Activated CD4-positive, alpha-beta T cell treated with anti-CD3 and anti-CD28 coated beads for 4 hours (primary cell): Measurements from ENCODE around the gene AMOTL1.
"Not testable (repeated sequence)": the region's sequence is repeated elsewhere in the genome, so short reads cannot be mapped to it uniquely, and the experiment has no call there.

ENCODE experiments used
- DNase-seq, 2 donors: peaks; one replicate each; pipeline ENCODE4 v3.0.0-alpha.2; 2020

Gene AMOTL1

GRCh38 chr11:94795476-94796189 is 27.5 kb downstream of the AMOTL1 start:
- no peak for DNase-seq

GRCh38 chr11:94796190-94796580 is 28.0 kb downstream of the AMOTL1 start:
- DNase-seq: no peak

- no peak for DNase-seq
Observed at GRCh38 chr11:94796863-94797262, 28.7 kb downstream of the AMOTL1 start.

DNA sequence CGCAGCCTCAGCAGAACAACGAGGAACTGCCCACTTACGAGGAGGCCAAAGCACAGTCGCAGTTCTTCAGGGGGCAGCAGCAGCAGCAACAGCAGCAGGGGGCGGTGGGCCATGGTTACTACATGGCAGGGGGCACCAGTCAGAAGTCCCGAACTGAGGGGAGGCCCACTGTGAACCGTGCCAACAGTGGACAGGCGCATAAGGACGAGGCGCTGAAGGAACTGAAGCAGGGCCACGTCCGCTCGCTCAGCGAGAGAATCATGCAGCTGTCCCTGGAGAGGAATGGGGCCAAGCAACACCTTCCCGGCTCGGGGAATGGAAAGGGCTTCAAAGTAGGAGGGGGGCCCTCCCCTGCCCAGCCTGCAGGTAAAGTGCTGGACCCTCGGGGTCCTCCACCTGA is 31.6 kb downstream of the AMOTL1 start:
- no peak for DNase-seq

DNA sequence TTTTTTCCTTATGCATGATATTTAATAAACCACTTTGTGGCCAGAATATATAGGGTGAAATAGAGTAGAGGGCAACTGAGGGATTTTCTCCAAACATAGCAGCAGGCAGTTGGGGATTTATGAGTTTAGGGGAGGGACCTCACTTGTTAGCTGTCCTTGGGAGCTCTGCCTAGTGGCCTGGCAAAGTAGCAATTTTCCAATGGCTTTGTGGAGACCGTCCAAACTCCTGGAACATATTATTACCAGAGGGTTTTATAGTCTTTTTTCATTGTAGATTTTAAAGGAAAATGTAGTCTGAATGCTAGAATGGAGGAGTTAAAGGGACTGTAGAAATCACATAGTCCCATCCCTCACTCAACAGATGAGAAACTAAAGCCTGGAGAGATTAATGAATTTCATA is 32.3 kb downstream of the AMOTL1 start:
- DNase-seq: no peak

GRCh38 chr11:94801866-94802460 is 33.8 kb downstream of the AMOTL1 start:
- DNase-seq: no peak

GRCh38 chr11:94802501-94802900 is 34.3 kb downstream of the AMOTL1 start:
- DNase-seq: no peak

- DNase-seq: no peak
Observed at GRCh38 chr11:94803491-94803890, 35.3 kb downstream of the AMOTL1 start.

- no peak for DNase-seq
Observed at GRCh38 chr11:94804874-94805273, 36.7 kb downstream of the AMOTL1 start.

GRCh38 chr11:94806014-94806413 is 37.9 kb downstream of the AMOTL1 start:
- DNase-seq: no peak

DNA sequence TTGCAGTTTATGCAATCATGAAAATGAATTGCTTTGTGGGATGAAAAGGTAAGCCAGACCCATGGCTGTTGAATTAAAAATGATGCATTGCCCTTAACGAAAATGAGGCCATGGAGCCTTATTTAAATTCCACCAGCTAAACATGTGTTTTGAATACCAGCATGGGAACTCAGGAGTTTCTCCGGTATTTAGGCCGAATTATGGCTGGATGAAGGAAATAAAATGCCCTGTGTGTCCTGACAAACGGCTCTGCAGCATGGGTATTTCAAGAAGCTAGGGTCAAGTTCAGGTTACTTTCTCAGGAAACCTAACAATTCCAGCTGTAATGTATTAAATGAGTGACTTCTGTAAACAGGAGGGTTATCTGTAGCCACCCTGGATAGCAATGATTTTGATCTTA is 38.3 kb downstream of the AMOTL1 start:
- DNase-seq: no peak

- no peak for DNase-seq
Observed at GRCh38 chr11:94809251-94809650, 41.1 kb downstream of the AMOTL1 start.

DNA sequence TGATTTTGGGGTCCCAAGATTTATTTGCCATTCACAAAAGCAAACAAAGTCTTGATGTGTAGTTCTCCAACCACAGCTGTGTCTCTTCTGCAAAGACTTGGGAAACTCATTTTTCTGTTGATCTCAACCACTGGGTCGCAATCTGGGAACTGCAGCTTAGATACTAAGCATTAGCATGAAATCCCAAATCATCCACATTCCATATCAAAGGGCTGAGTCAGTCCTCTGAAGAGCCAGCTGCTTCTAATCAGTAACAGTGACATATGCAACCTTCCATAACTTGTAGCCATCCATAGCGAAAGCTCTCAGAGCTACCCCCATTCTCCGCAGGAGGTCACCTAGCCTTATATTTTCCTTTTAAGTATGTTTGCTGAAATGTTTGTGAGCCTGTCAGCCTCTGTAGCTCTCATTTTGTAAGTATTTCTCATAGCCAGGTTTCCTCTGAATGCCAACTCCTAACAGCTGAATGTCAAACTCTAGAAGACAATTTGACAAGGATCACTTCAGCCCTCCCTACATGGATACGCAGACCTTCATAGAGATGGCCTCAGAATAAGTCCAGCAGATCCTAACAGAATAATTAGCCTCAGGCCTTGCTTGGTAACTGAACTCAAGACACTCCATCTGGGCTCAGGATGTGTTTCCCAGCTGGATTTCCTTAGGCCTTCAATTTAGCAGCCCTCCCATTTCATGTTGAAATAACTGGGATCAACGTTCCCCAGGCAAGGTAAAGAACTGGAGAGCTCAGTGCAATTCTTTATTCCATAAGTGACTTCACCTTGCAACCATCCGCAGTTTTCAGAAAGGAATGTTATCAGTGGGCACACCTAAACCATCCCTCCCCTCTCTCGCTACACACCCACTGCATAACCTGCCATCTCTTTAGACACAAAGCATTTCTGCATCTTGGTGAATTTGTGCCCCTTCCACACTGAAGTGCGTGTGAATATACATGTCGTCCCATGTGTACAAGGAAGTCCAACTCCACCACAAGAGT is 44.9 kb downstream of the AMOTL1 start:
- not testable (repeated sequence) for DNase-seq

DNA sequence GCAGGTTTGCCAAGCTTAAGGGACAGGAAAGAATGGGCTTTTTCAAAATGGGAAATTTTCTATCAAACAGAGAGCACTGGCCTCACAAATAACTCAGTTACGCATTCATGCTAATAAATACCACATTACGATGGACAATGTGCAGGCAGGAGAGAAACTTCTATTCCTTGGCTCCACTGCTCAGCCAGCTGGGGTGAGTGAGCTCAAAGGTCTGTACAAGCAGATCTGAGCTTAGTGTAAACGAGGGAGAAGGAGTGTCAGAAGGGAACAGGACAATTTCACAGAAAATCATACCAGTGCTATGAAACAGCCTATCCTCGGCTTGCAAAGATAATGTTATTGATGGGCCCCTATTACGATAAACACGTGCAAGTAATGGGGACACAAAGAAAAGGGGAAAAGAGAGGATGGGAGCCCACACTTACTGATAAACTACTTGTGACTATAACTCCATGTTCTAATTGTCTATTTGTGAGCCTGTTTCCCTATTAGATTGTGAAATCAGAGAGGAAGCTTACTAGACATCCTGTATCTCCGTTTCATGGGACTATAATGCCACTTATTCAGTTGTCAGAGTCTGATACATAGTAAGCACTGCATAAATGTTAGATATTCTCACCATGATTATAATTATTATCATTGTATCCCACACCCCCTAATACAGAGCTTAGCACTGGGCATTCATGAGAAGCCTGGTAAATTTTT is 46.3 kb downstream of the AMOTL1 start:
- DNase-seq: no peak

- no peak for DNase-seq
Observed at GRCh38 chr11:94815705-94816344, 47.7 kb downstream of the AMOTL1 start.

GRCh38 chr11:94820480-94820879 is 52.3 kb downstream of the AMOTL1 start:
- DNase-seq: no peak

DNA sequence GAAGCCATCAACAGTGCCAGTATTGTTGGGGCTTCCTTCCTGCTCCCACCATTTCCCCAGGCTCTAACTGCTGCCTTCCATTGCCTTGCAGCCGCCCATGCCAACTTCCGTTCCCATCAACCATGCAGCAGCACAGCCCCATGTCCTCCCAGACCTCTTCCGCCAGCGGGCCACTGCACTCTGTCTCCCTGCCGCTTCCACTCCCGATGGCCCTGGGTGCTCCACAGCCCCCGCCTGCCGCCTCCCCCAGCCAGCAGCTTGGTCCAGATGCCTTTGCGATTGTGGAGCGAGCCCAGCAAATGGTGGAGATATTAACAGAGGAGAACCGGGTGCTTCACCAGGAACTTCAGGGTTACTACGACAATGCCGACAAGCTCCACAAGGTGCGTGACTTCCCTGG is 53.3 kb downstream of the AMOTL1 start:
- no peak for DNase-seq

- DNase-seq: no peak
Observed at GRCh38 chr11:94822080-94822479, 53.9 kb downstream of the AMOTL1 start.

DNA sequence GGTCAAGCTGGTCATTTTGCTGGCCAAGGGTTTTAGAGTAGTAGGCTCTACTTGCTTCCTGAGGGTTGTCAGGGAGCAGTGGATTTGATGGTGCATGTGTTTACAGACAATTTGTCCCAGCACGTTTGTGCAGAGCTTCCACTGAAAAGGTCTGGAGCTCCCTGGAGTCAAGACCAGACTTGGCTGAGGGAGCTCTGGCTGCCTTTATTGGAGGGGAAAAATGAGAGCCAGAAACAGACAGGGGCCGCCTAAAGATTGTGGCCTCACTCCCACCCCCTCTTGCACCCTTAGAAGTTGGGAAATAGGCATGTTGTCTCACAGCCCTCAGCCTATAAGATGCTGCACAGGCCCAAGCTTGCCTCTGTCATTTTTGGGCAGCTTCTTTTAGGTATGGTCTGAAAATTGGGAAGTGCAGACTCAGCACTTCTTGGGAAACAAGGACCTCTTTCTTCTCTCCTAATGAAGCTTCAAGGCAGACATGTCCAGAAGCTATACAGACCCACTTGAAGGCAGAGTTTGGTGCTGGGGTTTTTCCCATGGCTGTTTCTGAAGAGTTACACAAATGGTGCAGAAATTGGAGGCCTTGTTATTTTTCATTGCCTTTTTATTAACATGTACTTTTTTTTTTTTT is 55.1 kb downstream of the AMOTL1 start:
- no peak for DNase-seq

DNA sequence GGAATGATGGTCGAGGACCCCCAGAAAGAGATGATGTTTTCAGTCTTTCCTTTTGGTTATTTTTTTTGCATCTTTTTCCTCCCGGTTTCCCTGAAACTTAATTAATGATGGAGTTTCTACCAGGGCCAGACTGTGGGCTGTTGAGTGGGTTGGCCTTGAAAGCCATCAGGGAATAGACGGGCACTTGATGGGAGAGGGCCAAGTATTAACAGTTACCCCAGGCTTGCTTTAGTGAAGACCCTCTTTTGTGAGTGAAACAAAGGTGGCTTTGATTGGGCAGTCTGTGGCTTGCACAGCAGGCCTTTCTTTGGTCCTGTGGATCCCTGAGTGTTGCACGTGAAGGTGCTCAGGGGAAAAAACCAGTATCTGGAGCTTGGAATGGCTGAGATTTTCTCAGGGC is 56.9 kb downstream of the AMOTL1 start:
- DNase-seq: no peak

- no peak for DNase-seq
Observed at GRCh38 chr11:94825481-94825880, 57.3 kb downstream of the AMOTL1 start.

GRCh38 chr11:94826415-94826814 is 58.3 kb downstream of the AMOTL1 start:
- no peak for DNase-seq
